ENCODE measurements around the gene UBE2QL1.

The UBE2QL1 gene

DNA sequence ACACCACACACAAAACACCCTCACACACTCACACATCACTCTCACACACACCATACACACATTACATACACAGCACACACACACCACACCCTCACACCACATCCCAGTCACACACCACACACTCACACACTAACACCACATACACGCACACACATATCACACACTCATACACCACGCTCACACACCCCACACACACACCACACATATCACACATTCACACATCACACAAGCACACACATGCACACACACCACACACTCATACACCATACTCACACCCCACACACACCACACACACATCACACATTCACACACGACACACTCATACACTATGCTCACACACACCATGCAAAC, 543 bp upstream of the UBE2QL1 start:
- no peak for ATAC-seq
- TF ChIP-seq RARB (CRISPR knock-in tag; IDR thresholded peaks at IDR 0.05) (no peak), ZFP3 (CRISPR knock-in tag; IDR thresholded peaks at IDR 0.05) (no peak), ZNF8 (CRISPR knock-in tag; IDR thresholded peaks at IDR 0.05) (no peak), PPARA (CRISPR knock-in tag; IDR thresholded peaks at IDR 0.05; ENCODE audit: borderline replicate concordance) (no peak), OSR1 (CRISPR knock-in tag; IDR thresholded peaks at IDR 0.05) (no peak), ZNF70 (CRISPR knock-in tag; IDR thresholded peaks at IDR 0.05) (no peak), SNAI2 (CRISPR knock-in tag; IDR thresholded peaks at IDR 0.05) (no peak), ESRRG (CRISPR knock-in tag; IDR thresholded peaks at IDR 0.05) (no peak), ZC3H10 (CRISPR knock-in tag; IDR thresholded peaks at IDR 0.05) (no peak), TCF4 (CRISPR knock-in tag; IDR thresholded peaks at IDR 0.05; ENCODE audit: borderline replicate concordance) (no peak), ZFP30 (CRISPR knock-in tag; IDR thresholded peaks at IDR 0.05) (no peak), TOX (CRISPR knock-in tag; IDR thresholded peaks at IDR 0.05; ENCODE audit: borderline replicate concordance) (no peak)
- TF ChIP-seq, protein P1, sequence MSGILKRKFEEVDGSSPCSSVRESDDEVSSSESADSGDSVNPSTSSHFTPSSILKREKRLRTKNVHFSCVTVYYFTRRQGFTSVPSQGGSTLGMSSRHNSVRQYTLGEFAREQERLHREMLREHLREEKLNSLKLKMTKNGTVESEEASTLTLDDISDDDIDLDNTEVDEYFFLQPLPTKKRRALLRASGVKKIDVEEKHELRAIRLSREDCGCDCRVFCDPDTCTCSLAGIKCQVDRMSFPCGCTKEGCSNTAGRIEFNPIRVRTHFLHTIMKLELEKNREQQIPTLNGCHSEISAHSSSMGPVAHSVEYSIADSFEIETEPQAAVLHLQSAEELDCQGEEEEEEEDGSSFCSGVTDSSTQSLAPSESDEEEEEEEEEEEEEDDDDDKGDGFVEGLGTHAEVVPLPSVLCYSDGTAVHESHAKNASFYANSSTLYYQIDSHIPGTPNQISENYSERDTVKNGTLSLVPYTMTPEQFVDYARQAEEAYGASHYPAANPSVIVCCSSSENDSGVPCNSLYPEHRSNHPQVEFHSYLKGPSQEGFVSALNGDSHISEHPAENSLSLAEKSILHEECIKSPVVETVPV (CRISPR knock-in tag; IDR thresholded peaks at IDR 0.05) = no peak
- TF ChIP-seq, protein P2, sequence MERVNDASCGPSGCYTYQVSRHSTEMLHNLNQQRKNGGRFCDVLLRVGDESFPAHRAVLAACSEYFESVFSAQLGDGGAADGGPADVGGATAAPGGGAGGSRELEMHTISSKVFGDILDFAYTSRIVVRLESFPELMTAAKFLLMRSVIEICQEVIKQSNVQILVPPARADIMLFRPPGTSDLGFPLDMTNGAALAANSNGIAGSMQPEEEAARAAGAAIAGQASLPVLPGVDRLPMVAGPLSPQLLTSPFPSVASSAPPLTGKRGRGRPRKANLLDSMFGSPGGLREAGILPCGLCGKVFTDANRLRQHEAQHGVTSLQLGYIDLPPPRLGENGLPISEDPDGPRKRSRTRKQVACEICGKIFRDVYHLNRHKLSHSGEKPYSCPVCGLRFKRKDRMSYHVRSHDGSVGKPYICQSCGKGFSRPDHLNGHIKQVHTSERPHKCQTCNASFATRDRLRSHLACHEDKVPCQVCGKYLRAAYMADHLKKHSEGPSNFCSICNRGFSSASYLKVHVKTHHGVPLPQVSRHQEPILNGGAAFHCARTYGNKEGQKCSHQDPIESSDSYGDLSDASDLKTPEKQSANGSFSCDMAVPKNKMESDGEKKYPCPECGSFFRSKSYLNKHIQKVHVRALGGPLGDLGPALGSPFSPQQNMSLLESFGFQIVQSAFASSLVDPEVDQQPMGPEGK (CRISPR knock-in tag; IDR thresholded peaks at IDR 0.05; ENCODE audit: borderline replicate concordance) = no peak
- TF ChIP-seq, protein P3, sequence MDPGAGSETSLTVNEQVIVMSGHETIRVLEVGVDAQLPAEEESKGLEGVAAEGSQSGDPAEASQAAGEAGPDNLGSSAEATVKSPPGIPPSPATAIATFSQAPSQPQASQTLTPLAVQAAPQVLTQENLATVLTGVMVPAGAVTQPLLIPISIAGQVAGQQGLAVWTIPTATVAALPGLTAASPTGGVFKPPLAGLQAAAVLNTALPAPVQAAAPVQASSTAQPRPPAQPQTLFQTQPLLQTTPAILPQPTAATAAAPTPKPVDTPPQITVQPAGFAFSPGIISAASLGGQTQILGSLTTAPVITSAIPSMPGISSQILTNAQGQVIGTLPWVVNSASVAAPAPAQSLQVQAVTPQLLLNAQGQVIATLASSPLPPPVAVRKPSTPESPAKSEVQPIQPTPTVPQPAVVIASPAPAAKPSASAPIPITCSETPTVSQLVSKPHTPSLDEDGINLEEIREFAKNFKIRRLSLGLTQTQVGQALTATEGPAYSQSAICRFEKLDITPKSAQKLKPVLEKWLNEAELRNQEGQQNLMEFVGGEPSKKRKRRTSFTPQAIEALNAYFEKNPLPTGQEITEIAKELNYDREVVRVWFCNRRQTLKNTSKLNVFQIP (CRISPR knock-in tag; IDR thresholded peaks at IDR 0.05; ENCODE audit: borderline replicate concordance, low read depth) = no peak

DNA sequence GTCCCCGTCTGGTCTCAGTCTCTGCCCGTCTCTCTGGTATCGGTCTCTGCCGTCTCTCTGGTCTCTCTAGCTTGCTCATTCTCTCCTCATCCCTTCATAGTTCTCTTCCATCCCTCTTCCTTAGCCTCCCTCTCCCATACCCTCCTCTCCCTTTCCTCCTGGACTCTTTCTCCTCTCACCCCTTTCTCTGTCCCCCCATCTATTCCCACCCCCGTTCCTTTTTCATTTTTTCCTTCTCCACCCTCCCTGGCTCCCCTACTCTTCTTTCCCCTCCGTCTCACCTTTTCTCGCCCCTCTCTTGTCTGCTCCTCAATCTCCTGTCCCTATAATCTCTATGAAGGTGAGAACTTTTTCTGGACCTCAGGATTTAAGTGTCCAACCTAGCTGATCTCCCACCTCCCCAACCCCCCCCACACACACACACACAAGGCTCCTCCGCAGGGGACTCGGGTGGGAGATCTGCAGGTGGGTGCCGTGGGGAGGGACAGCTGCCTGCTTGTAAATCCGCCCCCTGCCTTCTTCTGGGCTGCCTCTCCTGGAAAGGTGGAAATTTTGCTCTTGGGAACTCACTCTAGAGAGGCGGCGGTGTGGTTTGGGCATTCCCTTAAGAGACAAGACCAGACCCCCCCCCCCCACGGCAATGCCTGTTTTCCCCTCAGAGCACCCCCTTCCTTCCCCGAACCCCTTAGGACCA, 953 bp downstream of the UBE2QL1 start:
- ATAC-seq = no peak; the same call in 2 of the 3 replicates
- no peak for TF ChIP-seq SNAI2 (CRISPR knock-in tag; IDR thresholded peaks at IDR 0.05)
- no peak for TF ChIP-seq GLIS3 (CRISPR knock-in tag; IDR thresholded peaks at IDR 0.05)
- TF ChIP-seq, protein P1 (CRISPR knock-in tag; IDR thresholded peaks at IDR 0.05) = no peak
- TF ChIP-seq ZNF70 (CRISPR knock-in tag; IDR thresholded peaks at IDR 0.05) = no peak
- TF ChIP-seq, protein P3 (CRISPR knock-in tag; IDR thresholded peaks at IDR 0.05; ENCODE audit: borderline replicate concordance, low read depth) = no peak
- no peak for TF ChIP-seq ZNF565 (CRISPR knock-in tag; conservative IDR thresholded peaks at IDR 0.05; ENCODE audit: low read depth)
- no peak for TF ChIP-seq ISL1 (CRISPR knock-in tag; IDR thresholded peaks at IDR 0.05)
- TF ChIP-seq ZNF8 (CRISPR knock-in tag; IDR thresholded peaks at IDR 0.05) = no peak
- TF ChIP-seq ZC3H10 (CRISPR knock-in tag; IDR thresholded peaks at IDR 0.05) = no peak
- no peak for TF ChIP-seq PPARA (CRISPR knock-in tag; IDR thresholded peaks at IDR 0.05; ENCODE audit: borderline replicate concordance)
- no peak for TF ChIP-seq ZFP30 (CRISPR knock-in tag; IDR thresholded peaks at IDR 0.05)
- no peak for TF ChIP-seq CSDC2 (CRISPR knock-in tag; IDR thresholded peaks at IDR 0.05)
- no peak for TF ChIP-seq BACH2 (CRISPR knock-in tag; IDR thresholded peaks at IDR 0.05; ENCODE audit: borderline replicate concordance)
- TF ChIP-seq, protein P4, sequence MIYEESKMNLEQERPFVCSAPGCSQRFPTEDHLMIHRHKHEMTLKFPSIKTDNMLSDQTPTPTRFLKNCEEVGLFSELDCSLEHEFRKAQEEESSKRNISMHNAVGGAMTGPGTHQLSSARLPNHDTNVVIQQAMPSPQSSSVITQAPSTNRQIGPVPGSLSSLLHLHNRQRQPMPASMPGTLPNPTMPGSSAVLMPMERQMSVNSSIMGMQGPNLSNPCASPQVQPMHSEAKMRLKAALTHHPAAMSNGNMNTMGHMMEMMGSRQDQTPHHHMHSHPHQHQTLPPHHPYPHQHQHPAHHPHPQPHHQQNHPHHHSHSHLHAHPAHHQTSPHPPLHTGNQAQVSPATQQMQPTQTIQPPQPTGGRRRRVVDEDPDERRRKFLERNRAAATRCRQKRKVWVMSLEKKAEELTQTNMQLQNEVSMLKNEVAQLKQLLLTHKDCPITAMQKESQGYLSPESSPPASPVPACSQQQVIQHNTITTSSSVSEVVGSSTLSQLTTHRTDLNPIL (CRISPR knock-in tag; IDR thresholded peaks at IDR 0.05; ENCODE audit: low read depth) = no peak
- TF ChIP-seq TCF4 (CRISPR knock-in tag; IDR thresholded peaks at IDR 0.05; ENCODE audit: borderline replicate concordance) = no peak
- no peak for TF ChIP-seq ESRRG (CRISPR knock-in tag; IDR thresholded peaks at IDR 0.05)
- TF ChIP-seq TOX (CRISPR knock-in tag; IDR thresholded peaks at IDR 0.05; ENCODE audit: borderline replicate concordance) = no peak
- no peak for TF ChIP-seq RARB (CRISPR knock-in tag; IDR thresholded peaks at IDR 0.05)
- no peak for TF ChIP-seq OSR1 (CRISPR knock-in tag; IDR thresholded peaks at IDR 0.05)
